Keratinocyte (primary cell): ENCODE data around the gene AOPEP. TPM values are rescaled to one million over a fixed set of nuclear protein-coding genes. Genes with fewer than 3 reads are reported as not detected.

Experiments
- DNase-seq: peaks from one replicate; pipeline ENCODE4 v3.0.0-alpha.2; 2011; ENCODE audit warnings: low read depth, missing footprints, low spot score
- FAIRE-seq: peaks from 2 replicates; lab custom pipeline; 2011; peaks lifted over from hg19 to GRCh38; lab: Jason Lieb, UNC
- H2AFZ ChIP-seq: 2 replicates; pipeline ENCODE4 v1.6.0; 2012; ENCODE audit warnings: low read length, control low read depth, inconsistent platforms; ENCODE audit not compliant: control insufficient read depth
- H3K27ac ChIP-seq: 2 replicates; pipeline ENCODE4 v1.5.1; 2011; ENCODE audit warnings: low read length; ENCODE audit not compliant: control insufficient read depth, insufficient read depth
- H3K27me3 ChIP-seq: 3 replicates; pipeline ENCODE4 v1.6.0; 2011; ENCODE audit warnings: low read length; ENCODE audit not compliant: control insufficient read depth, insufficient read depth; ENCODE audit errors: extremely low read depth
- H3K36me3 ChIP-seq, 2 experiments: 2 replicates in 1 of 2; 3 replicates in 1 of 2; pipeline ENCODE4 v1.5.1; 2011; ENCODE audit warnings: low read length in 2 of 2, mild to moderate bottlenecking in 1 of 2; ENCODE audit not compliant: control insufficient read depth in 2 of 2, insufficient read depth in 2 of 2; ENCODE audit errors: extremely low read depth in 1 of 2
- H3K4me1 ChIP-seq: 3 replicates; pipeline ENCODE4 v1.5.1; 2011; ENCODE audit warnings: low read length; ENCODE audit not compliant: control insufficient read depth, insufficient read depth; ENCODE audit errors: extremely low read depth
- H3K4me2 ChIP-seq: 3 replicates; pipeline ENCODE4 v1.6.0; 2011; ENCODE audit warnings: low read depth, low read length; ENCODE audit not compliant: control insufficient read depth, insufficient read depth; ENCODE audit errors: extremely low read depth
- H3K4me3 ChIP-seq, 3 experiments: fragments of 200-600 bp in 1 of 3; sonication (generic) in 1 of 3; 2 replicates in 2 of 3; 3 replicates in 1 of 3; pipeline ENCODE4 v1.5.1; 2011 to 2016; ENCODE audit warnings: low read length in 3 of 3, mild to moderate bottlenecking in 3 of 3, control low read depth in 2 of 3, inconsistent platforms in 1 of 3, low read depth in 1 of 3, mixed read lengths in 1 of 3, mixed run types in 1 of 3, moderate library complexity in 1 of 3; ENCODE audit not compliant: control insufficient read depth in 2 of 3, insufficient read depth in 2 of 3; ENCODE audit errors: extremely low read depth in 1 of 3
- H3K79me2 ChIP-seq: 2 replicates; pipeline ENCODE4 v1.6.0; 2012; ENCODE audit warnings: low read length; ENCODE audit not compliant: control insufficient read depth, insufficient read depth
- H3K9ac ChIP-seq: 3 replicates; pipeline ENCODE4 v1.6.0; 2011; ENCODE audit warnings: low read length; ENCODE audit not compliant: control insufficient read depth, insufficient read depth; ENCODE audit errors: extremely low read depth
- H3K9me1 ChIP-seq: 3 replicates; pipeline ENCODE4 v1.6.0; 2011; ENCODE audit warnings: low read length; ENCODE audit not compliant: control insufficient read depth, insufficient read depth; ENCODE audit errors: extremely low read depth
- H3K9me3 ChIP-seq: 2 replicates; pipeline ENCODE4 v1.5.1; 2012; ENCODE audit warnings: low read depth, low read length; ENCODE audit not compliant: control insufficient read depth
- H4K20me1 ChIP-seq: 3 replicates; pipeline ENCODE4 v1.6.0; 2011; ENCODE audit warnings: low read length; ENCODE audit not compliant: control insufficient read depth, insufficient read depth; ENCODE audit errors: extremely low read depth
- CTCF ChIP-seq, 3 experiments: IDR thresholded peaks in 1 of 3; conservative IDR thresholded peaks in 1 of 3; optimal IDR thresholded peaks in 1 of 3; 2 replicates in 2 of 3; 3 replicates in 1 of 3; pipeline versions ENCODE3 to v1.5.1; 2011; ENCODE audit warnings: low read length in 3 of 3, mild to moderate bottlenecking in 3 of 3, moderate library complexity in 2 of 3, control low read depth in 1 of 3, inconsistent platforms in 1 of 3; ENCODE audit not compliant: insufficient read depth in 2 of 3; ENCODE audit errors: extremely low read depth in 1 of 3
- EZH2 ChIP-seq: IDR thresholded peaks from one replicate; pipeline ENCODE4 v1.6.1; 2012; ENCODE audit warnings: inconsistent platforms, mild to moderate bottlenecking, low read length, moderate library complexity
- dilution Hi-C: fragments of 300-500 bp; cut with MboI; formaldehyde crosslinking; loops from one replicate; pipeline ENCODE4 v1.7.0; 2020; ENCODE audit warnings: low sequenced_read_pairs; ENCODE audit not compliant: extremely low pct_ligation_motif_present
- polyA plus RNA-seq, 5 experiments: library from polyadenylated mRNA; depleted of rRNA in 3 of 5; stranded (reverse) in 3 of 5; stranded (forward) in 1 of 5; unstranded in 1 of 5; fragments of >200 nt; gene quantifications; 1 replicate in 1 of 5; 2 replicates in 3 of 5; 3 replicates in 1 of 5; pipeline versions ENCODE4 v1.2.1 to v1.2.3, GENCODE V29; 2011 to 2012; ENCODE audit warnings: missing spikeins in 2 of 5, low read depth in 1 of 5, low replicate concordance in 1 of 5

The AOPEP gene
- polyA plus RNA-seq, 1 donor (not counting 4 experiments of a cell fraction or from before 2014, with no cell fraction given) = 27.0 TPM

GRCh38 chr9:95090023-95090791 lies 363.7 kb downstream of the AOPEP start:
- no peak overlapping the region for H3K4me2 ChIP-seq
- H3K4me3 ChIP-seq = no peak overlapping the region
- no peaks in the 10 kb centered on the region for H3K79me2 ChIP-seq
- H3K27me3 ChIP-seq = no peaks in the 10 kb centered on the region
- DNase-seq (no peak), FAIRE-seq (no peak)
- H4K20me1 ChIP-seq = no peaks in the 10 kb centered on the region
- H2AFZ ChIP-seq = no peak overlapping the region
- no peak for TF ChIP-seq EZH2
- no peak for TF ChIP-seq CTCF (optimal IDR thresholded peaks at IDR 0.05 in 1 of 3, IDR thresholded peaks at IDR 0.05 in 1 of 3, conservative IDR thresholded peaks at IDR 0.05 in 1 of 3; ENCODE audit: extremely low read depth in 1 of 3, insufficient read depth in 2 of 3, low read length in 3 of 3)
- peaks cover 23% of the 10 kb centered on the region for H3K4me1 ChIP-seq
- peaks cover 4% of the 10 kb centered on the region for H3K9me1 ChIP-seq
- peaks cover 15 to 32% of the 10 kb centered on the region in 2 experiments for H3K36me3 ChIP-seq
- dilution Hi-C loops = no loop called here
- H3K9me3 ChIP-seq = no peaks in the 10 kb centered on the region
- H3K27ac ChIP-seq = no peak overlapping the region
- H3K9ac ChIP-seq = no peak overlapping the region

GRCh38 chr9:95090871-95091577 lies 364.5 kb downstream of the AOPEP start:
- no peaks in the 10 kb centered on the region for H3K9me3 ChIP-seq
- no peaks in the 10 kb centered on the region for H3K27me3 ChIP-seq
- dilution Hi-C loops = no loop called here
- peaks cover 9 to 28% of the 10 kb centered on the region in 2 experiments for H3K36me3 ChIP-seq
- H3K4me2 ChIP-seq = no peak overlapping the region
- H3K4me3 ChIP-seq = no peak overlapping the region
- H3K27ac ChIP-seq = no peak overlapping the region
- FAIRE-seq = no peak
- no peaks in the 10 kb centered on the region for H4K20me1 ChIP-seq
- H3K79me2 ChIP-seq = no peaks in the 10 kb centered on the region
- H3K9ac ChIP-seq = no peak overlapping the region
- no peak for TF ChIP-seq CTCF (optimal IDR thresholded peaks at IDR 0.05 in 1 of 3, IDR thresholded peaks at IDR 0.05 in 1 of 3, conservative IDR thresholded peaks at IDR 0.05 in 1 of 3; ENCODE audit: extremely low read depth in 1 of 3, insufficient read depth in 2 of 3, low read length in 3 of 3)
- no peak for TF ChIP-seq EZH2
- peaks cover 4% of the 10 kb centered on the region for H3K9me1 ChIP-seq
- no peak overlapping the region for H2AFZ ChIP-seq
- H3K4me1 ChIP-seq = peaks cover 23% of the 10 kb centered on the region
- DNase-seq = no peak
